Measurements from ENCODE around the gene GALNT10. TPM values are rescaled to one million over a fixed set of nuclear protein-coding genes. Genes with fewer than 3 reads are reported as not detected.

The GALNT10 gene
- total and polyA plus RNA-seq, 9 of the 15 experiments (the other 6 are each of a cell fraction or from before 2014, with no cell fraction given), result 4.6 to 37.1 (median 13.3) TPM

DNA sequence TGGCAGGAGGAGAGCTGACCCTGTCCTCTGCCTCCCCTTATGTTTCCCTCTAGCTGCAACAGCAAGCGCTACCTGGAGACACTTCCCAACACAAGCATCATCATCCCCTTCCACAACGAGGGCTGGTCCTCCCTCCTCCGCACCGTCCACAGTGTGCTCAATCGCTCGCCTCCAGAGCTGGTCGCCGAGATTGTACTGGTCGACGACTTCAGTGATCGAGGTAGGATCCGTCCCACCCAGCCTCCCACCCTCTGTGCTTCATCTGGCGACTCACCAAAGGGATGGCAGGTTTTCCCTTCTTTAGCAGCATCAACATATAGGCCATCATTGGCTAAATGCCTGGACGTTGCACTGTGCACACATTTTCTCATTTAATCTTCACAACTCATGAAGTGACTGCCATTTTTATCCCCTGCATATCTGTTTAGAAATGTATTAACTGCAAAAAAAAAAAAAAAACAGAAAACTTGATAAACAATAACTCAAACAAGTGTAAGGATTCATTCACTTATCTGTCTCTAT is 139.0 kb downstream of the GALNT10 start (continued):
- TF ChIP-seq, protein P1, sequence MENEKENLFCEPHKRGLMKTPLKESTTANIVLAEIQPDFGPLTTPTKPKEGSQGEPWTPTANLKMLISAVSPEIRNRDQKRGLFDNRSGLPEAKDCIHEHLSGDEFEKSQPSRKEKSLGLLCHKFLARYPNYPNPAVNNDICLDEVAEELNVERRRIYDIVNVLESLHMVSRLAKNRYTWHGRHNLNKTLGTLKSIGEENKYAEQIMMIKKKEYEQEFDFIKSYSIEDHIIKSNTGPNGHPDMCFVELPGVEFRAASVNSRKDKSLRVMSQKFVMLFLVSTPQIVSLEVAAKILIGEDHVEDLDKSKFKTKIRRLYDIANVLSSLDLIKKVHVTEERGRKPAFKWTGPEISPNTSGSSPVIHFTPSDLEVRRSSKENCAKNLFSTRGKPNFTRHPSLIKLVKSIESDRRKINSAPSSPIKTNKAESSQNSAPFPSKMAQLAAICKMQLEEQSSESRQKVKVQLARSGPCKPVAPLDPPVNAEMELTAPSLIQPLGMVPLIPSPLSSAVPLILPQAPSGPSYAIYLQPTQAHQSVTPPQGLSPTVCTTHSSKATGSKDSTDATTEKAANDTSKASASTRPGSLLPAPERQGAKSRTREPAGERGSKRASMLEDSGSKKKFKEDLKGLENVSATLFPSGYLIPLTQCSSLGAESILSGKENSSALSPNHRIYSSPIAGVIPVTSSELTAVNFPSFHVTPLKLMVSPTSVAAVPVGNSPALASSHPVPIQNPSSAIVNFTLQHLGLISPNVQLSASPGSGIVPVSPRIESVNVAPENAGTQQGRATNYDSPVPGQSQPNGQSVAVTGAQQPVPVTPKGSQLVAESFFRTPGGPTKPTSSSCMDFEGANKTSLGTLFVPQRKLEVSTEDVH (IDR thresholded peaks at IDR 0.05; ENCODE audit: low read depth, partially characterized antibody), result no peak
- TF ChIP-seq PPARD (CRISPR knock-in tag; IDR thresholded peaks at IDR 0.05) (no peak), SRSF3 (IDR thresholded peaks at IDR 0.05; ENCODE audit: insufficient read depth, low read length) (no peak), SAP30 (IDR thresholded peaks at IDR 0.05; ENCODE audit: borderline replicate concordance, insufficient read depth, low read depth, low read length, poor library complexity, severe bottlenecking) (no peak), ZNF695 (CRISPR knock-in tag; IDR thresholded peaks at IDR 0.05) (no peak)

DNA sequence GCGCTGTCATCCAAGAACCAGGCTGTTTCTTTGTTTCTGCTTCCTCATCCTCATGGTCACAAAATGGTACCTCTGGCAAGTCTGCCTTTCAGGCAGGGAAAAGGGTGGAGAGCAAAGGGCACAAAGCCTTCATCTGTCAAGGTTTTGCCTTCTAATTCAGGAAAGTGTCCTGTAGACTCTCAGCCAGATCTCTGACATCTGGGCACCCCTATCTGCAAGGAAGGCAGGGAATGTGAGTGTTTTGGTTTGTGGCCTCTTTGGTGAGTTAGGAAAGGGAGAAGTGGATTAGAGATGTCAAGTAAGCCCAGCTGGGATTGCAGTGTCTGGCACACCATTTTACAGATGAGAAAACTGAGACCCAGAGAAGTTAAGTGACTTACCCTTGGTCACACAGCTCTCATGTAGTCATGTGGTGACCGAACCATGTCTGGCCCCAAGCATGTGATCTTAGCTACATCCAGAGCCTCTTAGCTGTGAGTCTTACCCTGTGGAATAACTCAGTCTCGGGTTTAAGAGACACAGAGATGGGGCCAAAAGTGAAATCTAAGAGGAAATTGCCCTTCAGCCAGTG is 139.6 kb downstream of the GALNT10 start:
- ChIA-PET CTCF (ENCODE audit: low intra/inter-chr PET ratio) (no interaction called here), POLR2A (interaction anchor here (0.6 to 0.9 kb wide), 2 partner anchors 44 to 528 kb away, joined by 3 read pairs; partner anchors contain the start of gene CNOT8)
- DNase-seq (ENCODE audit: extremely low read depth in 1 of 4, low spot score in 3 of 4) (no peak), ATAC-seq (no peak), FAIRE-seq (no peak)
- BruUV-seq (replicated peaks), result no TSS peak
- Histone ChIP-seq H3K27ac (ENCODE audit: extremely low read depth, low read depth, low read length) (no peak overlapping the region), H4K20me1 (replicated peaks; ENCODE audit: control insufficient read depth, insufficient read depth, low read length) (no peaks in the 10 kb centered on the region), H3K36me3 (ENCODE audit: control insufficient read depth, insufficient read depth, low read length) (peaks cover 10% of the 10 kb centered on the region; the same call in 2 of the 3 replicates), H3K27me3 (ENCODE audit: control insufficient read depth in 2 of 2, insufficient read depth in 2 of 2, low read length in 2 of 2) (no peaks in the 10 kb centered on the region), H2AFZ (ENCODE audit: low read depth, low read length) (no peak overlapping the region), H3K9ac (ENCODE audit: insufficient read depth in 1 of 2, low read depth in 2 of 2, low read length in 2 of 2) (no peak overlapping the region), H3K4me2 (ENCODE audit: insufficient read depth, low read length) (no peak overlapping the region), H3K4me1 (replicated peaks in 1 of 2; ENCODE audit: control insufficient read depth in 2 of 2, insufficient read depth in 2 of 2, low read length in 2 of 2) (peaks cover 0 to 6% of the 10 kb centered on the region in 2 experiments; a peak in 2 of 5 replicates), H3K4me3 (no peak overlapping the region), H3K9me3 (replicated peaks; ENCODE audit: control insufficient read depth, insufficient read depth, low read depth, low read length) (no peaks in the 10 kb centered on the region), H3K79me2 (ENCODE audit: control insufficient read depth, insufficient read depth, low read length) (no peaks in the 10 kb centered on the region), H3K9me1 (ENCODE audit: control insufficient read depth, insufficient read depth, low read length) (no peaks in the 10 kb centered on the region)
- 80% methylated on average over 3 of the region's 3 CpGs for WGBS (ENCODE audit: insufficient coverage, low coverage, missing lambda C conversion rate)
- in situ Hi-C loops (cut with MboI), result no loop called here
- intact Hi-C loops (cut with micrococcal nuclease), result no loop called here
- TF ChIP-seq FIP1L1 (IDR thresholded peaks at IDR 0.05; ENCODE audit: low read depth, low read length, poor library complexity, severe bottlenecking) (no peak), PYGO2 (tag; IDR thresholded peaks at IDR 0.05) (no peak), ZFP30 (CRISPR knock-in tag; IDR thresholded peaks at IDR 0.05; ENCODE audit: borderline replicate concordance) (no peak), GTF2F1 (IDR thresholded peaks at IDR 0.05; ENCODE audit: low read depth, low read length) (no peak), SNIP1 (IDR thresholded peaks at IDR 0.05; ENCODE audit: low read depth) (no peak), ZNF75A (CRISPR knock-in tag; IDR thresholded peaks at IDR 0.05) (no peak), ZBTB7A (IDR thresholded peaks at IDR 0.05; ENCODE audit: borderline replicate concordance, control insufficient read depth, low read depth, low read length) (no peak), SMARCA5 (IDR thresholded peaks at IDR 0.05) (no peak), KDM1A (IDR thresholded peaks at IDR 0.05) (peak in 1 of 2 experiments; percentile 36; a peak in 1 of 4 replicates), FOXM1 (IDR thresholded peaks at IDR 0.05; ENCODE audit: low read depth) (no peak), FOXM1 (CRISPR knock-in tag; IDR thresholded peaks at IDR 0.05; ENCODE audit: low read depth) (no peak), ZFP36 (IDR thresholded peaks at IDR 0.05; ENCODE audit: low read depth, low read length, partially characterized antibody) (peak; percentile 43), BCOR (IDR thresholded peaks at IDR 0.05) (peak; percentile 76), ZFX (CRISPR knock-in tag; IDR thresholded peaks at IDR 0.05) (no peak), TAF9B (IDR thresholded peaks at IDR 0.05; ENCODE audit: partially characterized antibody) (no peak), LARP7 (IDR thresholded peaks at IDR 0.05) (no peak)

Measured in K562 (cell line).